ENCODE results near the gene RPS2.

The RPS2 gene

DNA sequence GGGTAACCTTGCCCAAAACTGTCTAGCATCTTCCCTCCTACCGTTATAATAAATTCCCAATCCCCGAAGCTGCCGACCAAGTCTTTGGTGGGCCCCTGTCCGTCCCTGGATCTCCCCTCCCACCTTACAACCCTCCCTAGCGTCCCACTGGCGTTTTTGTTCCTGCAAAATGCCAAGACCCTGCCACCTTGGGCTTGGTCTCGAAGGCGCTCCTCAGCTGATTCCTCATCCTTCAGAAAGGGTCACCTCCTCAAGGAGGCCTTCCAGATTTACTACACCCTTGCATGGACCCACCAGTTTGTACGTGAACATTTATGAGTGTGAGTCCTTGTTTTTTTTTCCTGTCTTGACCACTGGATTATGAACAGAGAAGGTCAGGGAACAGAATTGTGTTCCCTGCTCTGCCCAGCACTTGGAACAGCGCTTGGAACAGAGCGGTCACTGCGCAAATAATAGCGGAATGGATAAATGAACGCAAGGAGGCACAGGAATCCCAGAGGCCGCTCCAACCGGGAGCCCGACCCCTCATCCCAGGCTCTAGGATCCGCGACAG is 18.4 kb upstream of the RPS2 start:
- DNase-seq (ENCODE audit: extremely low read depth in 1 of 2, low read depth in 1 of 2) = no peak

DNA sequence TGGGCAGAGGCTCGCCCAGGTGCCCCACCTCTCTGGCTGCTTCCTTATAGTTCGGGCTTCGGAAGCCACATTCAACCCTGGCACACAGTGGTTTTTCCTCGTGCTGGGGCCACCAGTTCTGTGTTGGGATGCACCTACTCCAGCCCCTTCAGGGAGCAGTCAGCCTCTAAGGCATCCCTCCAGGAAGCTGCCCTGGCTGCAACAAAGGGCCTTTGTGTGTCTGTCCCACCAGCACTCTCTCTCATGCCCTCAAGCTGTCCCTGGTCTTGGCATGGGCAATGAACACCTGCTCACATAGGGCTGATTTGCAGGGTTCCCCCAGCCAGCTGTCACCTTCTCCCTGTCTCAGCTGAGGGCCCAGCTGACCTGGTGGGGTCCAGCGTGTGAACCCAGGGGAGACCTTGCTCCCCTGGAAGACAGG is 17.4 kb upstream of the RPS2 start:
- no peak for DNase-seq (ENCODE audit: extremely low read depth in 1 of 2, low read depth in 1 of 2)

DNA sequence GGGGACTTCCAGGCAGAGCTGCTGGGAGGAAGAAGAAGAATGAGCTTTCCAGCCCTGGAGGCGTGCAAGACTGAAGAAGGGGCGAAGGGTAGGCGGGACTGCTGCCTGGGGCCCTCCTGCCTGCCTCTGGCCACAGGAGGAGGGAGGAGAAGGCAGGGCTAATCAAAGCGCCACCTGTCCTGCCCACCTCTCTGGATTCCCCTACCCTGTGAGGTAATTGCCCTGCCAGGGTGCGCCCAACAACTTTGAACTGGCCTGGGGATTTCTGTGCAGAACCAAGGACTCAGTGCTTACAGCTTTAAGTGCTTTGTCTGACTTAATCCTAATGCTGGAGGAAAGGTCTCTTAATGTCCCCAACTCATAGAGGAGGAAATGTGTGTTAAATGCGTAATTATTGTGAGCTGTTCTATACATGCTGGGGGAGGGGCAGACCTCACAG is 16.8 kb upstream of the RPS2 start, which contains the start of gene NOXO1:
Gene NOXO1, minus strand, starts transcription at position 72 of the 439 bp plus-strand sequence. CDS start 290 bp downstream, outside the sequence.
- no peak for DNase-seq (ENCODE audit: extremely low read depth in 1 of 2, low read depth in 1 of 2)

DNA sequence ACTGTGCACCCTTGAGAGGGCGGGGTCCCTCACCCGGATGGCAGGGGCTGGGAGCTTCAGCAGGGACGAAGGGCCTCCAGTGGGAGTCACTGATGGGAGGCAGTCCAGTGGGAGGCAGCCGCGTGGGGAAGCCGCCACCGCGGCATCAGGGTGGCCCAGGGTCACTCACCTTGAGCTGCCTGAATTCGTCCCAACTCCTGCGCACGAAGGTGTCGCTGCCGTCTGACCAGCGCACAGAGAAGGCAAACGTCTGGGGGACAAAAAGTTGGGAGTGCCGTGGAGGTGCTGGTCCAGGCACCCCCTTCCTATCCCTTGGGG is 16.1 kb upstream of the RPS2 start:
- DNase-seq (ENCODE audit: extremely low read depth in 1 of 2, low read depth in 1 of 2) = no peak

- no peak for DNase-seq (ENCODE audit: extremely low read depth in 1 of 2, low read depth in 1 of 2)
Observed at GRCh38 chr16:1980030-1980769, 15.6 kb upstream of the RPS2 start.

GRCh38 chr16:1979271-1980029 is 14.8 kb upstream of the RPS2 start:
- no peak for DNase-seq (ENCODE audit: extremely low read depth in 1 of 2, low read depth in 1 of 2)

GRCh38 chr16:1978476-1979120 is 14.0 kb upstream of the RPS2 start:
- DNase-seq (ENCODE audit: extremely low read depth in 1 of 2, low read depth in 1 of 2) = no peak

DNA sequence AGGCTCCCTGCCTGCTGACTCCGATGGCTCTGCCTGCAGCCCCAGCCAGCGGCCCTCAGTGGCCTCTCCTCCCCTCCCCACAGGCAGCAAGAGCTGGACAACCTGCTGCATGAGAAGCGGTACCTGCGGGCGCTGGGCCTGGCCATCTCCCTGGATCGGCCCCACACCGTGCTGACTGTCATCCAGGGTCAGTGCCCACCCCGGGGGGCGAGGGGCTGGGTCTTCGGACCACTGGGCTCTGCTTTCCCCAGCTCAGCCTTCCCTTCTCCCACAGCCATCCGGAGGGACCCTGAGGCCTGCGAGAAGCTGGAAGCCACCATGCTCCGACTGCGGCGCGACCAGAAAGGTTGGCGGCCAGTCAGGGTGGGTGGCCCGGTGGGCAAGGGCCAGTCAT is 13.2 kb upstream of the RPS2 start:
- no peak for DNase-seq (ENCODE audit: extremely low read depth in 1 of 2, low read depth in 1 of 2)

DNA sequence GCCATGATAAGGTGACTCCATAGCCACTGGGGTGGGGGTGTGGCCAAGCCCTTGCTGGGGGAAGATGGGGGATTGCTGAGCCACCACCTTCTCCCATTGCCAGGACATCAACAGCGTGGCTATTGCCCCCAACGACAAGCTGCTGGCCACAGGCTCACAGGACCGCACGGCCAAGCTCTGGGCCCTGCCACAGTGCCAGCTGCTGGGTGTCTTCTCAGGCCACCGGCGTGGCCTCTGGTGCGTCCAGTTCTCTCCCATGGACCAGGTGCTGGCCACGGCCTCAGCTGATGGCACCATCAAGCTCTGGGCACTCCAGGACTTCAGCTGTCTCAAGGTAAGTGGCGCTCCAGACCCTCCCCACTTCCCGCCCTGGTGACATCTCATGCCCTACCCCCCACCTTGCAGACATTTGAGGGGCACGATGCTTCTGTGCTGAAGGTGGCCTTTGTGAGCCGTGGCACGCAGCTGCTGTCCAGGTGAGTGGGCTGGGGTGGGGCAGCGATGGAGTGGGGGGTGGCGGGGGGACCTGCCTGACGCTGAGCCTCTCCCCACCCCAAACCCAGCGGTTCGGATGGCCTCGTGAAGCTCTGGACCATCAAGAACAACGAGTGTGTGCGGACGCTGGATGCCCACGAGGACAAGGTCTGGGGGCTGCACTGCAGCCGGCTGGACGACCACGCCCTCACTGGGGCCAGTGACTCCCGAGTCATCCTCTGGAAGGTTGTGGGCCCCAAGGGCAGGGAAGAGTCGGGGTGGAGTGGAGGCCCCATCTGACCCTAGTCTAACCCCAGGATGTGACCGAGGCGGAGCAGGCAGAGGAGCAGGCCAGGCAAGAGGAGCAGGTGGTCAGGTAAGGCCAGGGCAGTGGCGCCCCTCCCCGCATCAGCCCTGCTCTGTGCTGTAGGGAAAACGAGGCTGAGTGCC is 12.6 kb upstream of the RPS2 start:
- DNase-seq (ENCODE audit: extremely low read depth in 1 of 2, low read depth in 1 of 2) = no peak

DNA sequence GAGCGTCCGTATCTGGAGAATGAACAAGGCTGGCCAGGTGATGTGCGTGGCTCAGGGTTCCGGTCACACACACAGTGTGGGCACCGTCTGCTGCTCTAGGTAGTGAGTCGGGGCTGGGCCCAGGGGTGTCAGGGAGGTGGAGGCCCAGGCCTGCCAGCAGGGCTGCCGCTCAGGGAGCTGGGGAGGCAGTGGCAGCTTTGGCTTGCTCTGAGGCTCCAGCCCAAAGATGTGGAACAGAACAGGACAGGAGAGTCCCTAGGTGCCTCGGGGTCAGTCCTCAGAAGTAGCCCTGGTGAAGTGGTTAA is 11.5 kb upstream of the RPS2 start:
- no peak for DNase-seq (ENCODE audit: extremely low read depth in 1 of 2, low read depth in 1 of 2)

DNA sequence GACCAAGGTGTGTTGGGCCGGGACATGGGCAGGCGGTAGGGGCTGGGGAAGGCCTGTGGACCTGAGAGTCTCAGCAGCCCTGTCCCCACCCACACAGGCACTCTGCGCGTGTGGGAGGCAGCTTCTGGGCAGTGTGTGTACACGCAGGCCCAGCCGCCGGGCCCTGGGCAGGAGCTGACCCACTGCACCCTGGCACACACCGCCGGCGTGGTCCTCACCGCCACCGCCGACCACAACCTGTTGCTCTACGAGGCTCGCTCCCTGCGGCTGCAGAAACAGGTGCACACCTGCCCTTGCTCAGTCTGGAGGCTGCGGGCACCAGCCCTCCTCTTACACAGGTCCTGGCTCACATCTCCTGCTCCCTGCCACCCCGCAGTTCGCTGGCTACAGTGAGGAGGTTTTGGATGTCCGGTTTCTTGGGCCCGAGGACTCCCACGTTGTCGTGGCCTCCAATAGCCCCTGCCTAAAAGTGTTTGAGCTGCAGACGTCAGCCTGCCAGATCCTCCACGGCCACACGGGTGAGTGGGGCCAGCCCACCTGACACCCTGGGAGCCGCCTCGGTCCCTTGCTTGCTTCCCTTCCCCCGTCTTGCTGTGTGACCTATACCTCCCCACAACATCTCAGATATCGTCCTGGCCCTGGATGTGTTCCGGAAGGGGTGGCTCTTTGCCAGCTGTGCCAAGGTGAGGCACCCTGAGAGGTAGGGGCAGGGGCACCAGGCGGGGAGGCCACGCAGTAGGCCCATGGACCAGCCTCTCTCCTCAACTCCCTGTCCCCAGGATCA is 11.0 kb upstream of the RPS2 start:
- DNase-seq (ENCODE audit: extremely low read depth in 1 of 2, low read depth in 1 of 2) = no peak

DNA sequence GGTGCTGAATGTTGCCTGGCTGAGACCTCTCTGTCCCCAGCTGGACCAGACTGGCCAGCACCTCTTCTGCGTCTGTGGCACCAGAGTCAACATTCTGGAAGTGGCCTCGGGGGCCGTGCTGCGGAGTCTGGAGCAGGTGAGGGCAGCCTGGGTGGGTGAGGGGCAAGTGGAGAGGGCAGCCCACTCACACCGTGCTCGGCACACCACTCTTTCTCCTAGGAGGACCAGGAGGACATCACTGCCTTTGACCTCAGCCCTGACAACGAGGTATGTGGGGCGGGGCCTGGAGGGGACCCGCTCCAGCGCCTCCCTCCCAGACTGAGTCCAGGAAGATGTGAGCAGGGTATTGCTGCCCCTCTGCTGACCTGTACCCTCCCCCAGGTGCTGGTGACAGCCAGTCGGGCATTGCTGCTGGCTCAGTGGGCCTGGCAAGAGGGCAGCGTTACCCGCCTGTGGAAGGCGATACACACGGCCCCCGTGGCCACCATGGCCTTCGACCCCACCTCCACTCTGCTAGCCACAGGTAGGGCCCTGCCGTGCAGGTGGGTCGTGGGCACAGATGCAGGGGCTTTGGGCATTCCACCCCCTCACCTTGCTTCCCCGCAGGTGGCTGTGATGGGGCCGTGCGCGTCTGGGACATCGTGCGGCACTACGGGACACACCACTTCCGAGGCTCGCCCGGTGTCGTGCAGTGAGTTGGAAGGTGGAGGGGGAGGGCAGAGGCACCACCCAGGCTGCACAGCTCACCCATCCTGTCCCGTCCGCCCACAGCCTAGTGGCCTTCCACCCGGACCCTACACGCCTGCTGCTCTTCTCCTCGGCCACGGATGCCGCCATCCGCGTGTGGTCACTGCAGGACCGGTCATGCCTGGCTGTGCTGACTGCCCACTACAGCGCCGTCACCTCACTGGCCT is 9.8 kb upstream of the RPS2 start:
- no peak for DNase-seq (ENCODE audit: extremely low read depth in 1 of 2, low read depth in 1 of 2)

- no peak for DNase-seq (ENCODE audit: extremely low read depth in 1 of 2, low read depth in 1 of 2)
Observed at GRCh38 chr16:1973461-1974156, 9.0 kb upstream of the RPS2 start.

GRCh38 chr16:1972490-1972877 is 7.9 kb upstream of the RPS2 start:
- no peak for DNase-seq (ENCODE audit: extremely low read depth in 1 of 2, low read depth in 1 of 2)

DNA sequence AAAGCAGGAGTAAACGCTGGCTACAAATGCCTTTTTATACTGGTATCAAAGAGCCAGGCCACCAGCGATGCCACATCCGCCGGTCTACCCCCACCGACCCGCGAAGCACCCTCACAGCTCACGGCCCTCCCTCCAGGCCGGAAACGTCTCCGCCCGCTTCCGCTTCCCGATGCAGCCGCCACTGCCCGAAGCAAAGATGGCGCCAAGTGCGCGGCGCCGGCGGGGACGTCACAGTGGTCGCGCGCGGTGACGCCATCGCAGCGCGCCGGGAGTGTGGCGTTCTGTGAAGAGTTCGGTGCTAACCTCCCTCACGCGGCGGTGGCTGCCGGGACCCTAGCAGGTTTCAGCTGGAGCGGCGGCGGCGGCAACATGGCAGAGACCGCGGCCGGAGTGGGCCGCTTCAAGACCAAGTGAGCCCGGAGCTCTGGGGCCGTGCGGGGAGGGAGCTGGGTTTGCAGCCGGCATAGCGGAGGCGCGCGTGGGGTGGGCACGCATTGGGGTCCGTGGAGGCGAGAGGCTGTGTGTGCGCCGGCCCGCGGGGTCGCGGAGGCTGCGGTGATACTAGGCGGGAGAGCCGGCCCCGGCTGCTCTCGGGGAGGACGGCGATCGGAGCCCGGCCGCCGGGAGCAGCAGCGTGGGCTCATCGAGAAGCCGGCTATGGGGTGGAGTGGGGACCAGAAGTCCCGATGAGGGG is 7.3 kb upstream of the RPS2 start, which contains the start of gene TBL3:
Gene TBL3, plus strand, starts transcription at position 258 of the 694 bp plus-strand sequence. Its CDS starts 112 bp downstream, at position 370.
- peak; percentile 94 to 97 for DNase-seq (ENCODE audit: extremely low read depth in 1 of 2, low read depth in 1 of 2)

- no peak for DNase-seq (ENCODE audit: extremely low read depth in 1 of 2, low read depth in 1 of 2)
Observed at GRCh38 chr16:1968146-1968953, 3.7 kb upstream of the RPS2 start.

DNA sequence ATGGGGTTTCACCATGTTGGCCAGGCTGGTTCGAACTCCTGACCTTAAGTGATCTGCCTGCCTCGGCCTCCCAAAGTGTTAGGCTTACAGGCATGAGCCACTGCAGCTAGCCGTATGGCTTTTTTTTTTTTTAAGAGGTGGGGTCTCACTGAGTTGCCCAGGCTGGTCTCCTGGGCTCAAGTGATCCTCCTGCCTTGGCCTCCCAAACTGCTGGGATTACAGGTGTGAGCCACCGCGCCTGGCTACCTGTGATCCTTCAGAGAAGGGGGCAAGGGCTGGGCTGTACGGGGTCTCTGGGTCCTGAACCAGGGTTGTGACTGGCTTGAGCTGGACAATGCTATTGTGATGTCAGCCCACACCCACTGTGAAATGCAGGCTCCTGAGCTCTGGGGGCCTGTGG is 1.8 kb upstream of the RPS2 start, which contains the start of gene RNF151:
Gene RNF151, plus strand, starts transcription at position 397 of the 400 bp plus-strand sequence. CDS start 26 bp downstream, outside the sequence.
- DNase-seq (ENCODE audit: extremely low read depth in 1 of 2, low read depth in 1 of 2) = no peak

Measured in stimulated activated CD8-positive, alpha-beta memory T cell treated with anti-CD3 and anti-CD28 coated beads, Interleukin-7, amount 100 ng/mL, for 48 hours (primary cell).